ENCODE results near the gene CTDP1. TPM values are rescaled to one million over a fixed set of nuclear protein-coding genes. Genes with fewer than 3 reads are reported as not detected.
"Not testable (repeated sequence)": the region's sequence is repeated elsewhere in the genome, so short reads cannot be mapped to it uniquely, and the experiment has no call there.

CTDP1 gene
- total and polyA plus RNA-seq, 3 experiments from 2014 or later = 31.0 to 38.0 (median 35.3) TPM

DNA sequence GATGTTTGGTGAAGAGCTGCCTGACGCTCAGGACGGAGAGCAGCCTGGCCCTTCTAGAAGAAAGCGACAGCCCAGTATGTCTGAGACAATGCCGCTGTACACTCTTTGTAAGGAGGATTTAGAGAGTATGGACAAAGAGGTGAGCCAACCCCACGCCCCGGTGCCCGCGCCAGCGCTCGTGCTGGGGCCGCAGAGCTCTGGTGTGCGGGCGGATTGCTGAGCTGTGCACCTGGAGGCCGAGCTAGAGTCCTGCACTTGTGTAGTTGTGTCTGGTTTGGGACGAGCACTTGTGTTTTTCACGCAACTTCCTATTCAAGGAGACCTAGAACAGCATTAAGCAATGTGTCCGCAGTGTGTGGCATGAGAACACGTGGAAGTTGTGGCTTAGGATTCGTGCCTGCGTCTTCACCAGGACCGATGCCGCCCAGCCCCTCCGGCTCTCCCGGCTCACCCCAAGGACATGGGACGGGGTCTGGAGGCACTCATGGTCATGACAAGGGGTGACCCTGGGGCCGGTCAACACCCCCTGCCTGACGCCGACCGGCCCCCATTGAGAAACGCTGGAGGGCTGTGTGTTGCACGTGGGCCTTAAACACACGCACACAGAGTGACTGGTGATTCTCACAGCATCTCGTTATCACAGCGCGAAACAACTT lies 49.5 kb downstream of the CTDP1 start:
- peaks cover 20% of the 10 kb centered on the region for H3K9me3 ChIP-seq (ENCODE audit: low read length)
- peaks cover 0 to 20% (median 13%) of the 10 kb centered on the region in 5 donors for H3K9me3 Mint-ChIP-seq
- H3K27ac ChIP-seq (ENCODE audit: low read depth, low read length) = no peak overlapping the region
- H3K27ac Mint-ChIP-seq = no peak overlapping the region
- no peaks in the 10 kb centered on the region for H3K27me3 Mint-ChIP-seq
- peaks cover 35 to 94% (median 70%) of the 10 kb centered on the region in 3 donors for H3K36me3 Mint-ChIP-seq
- peak in 1 of 5 donors; percentile 42 for DNase-seq
- CTCF ChIA-PET = no interaction called here
- H3K4me1 Mint-ChIP-seq = peaks cover 21 to 27% (median 27%) of the 10 kb centered on the region in 3 donors
- no peaks in the 10 kb centered on the region for H3K4me1 ChIP-seq (ENCODE audit: insufficient read depth, low read length)
- H3K36me3 ChIP-seq (ENCODE audit: insufficient read depth, low read length) = peaks cover 48% of the 10 kb centered on the region
- no peak overlapping the region for H3K4me3 ChIP-seq (ENCODE audit: low read length)
- H3K4me3 Mint-ChIP-seq = peak overlapping the region in 1 of 7 donors; percentile 48
- no peaks in the 10 kb centered on the region for H3K27me3 ChIP-seq (ENCODE audit: insufficient read depth, low read length, poor library complexity, severe bottlenecking)
- POLR2A ChIA-PET = no interaction called here

GRCh38 chr18:79729611-79730010 lies 50.0 kb downstream of the CTDP1 start:
- no peak overlapping the region for H3K4me3 ChIP-seq (ENCODE audit: low read length)
- CTCF ChIA-PET = no interaction called here
- peaks cover 20% of the 10 kb centered on the region for H3K9me3 ChIP-seq (ENCODE audit: low read length)
- no peaks in the 10 kb centered on the region for H3K27me3 ChIP-seq (ENCODE audit: insufficient read depth, low read length, poor library complexity, severe bottlenecking)
- H3K9me3 Mint-ChIP-seq = peaks cover 0 to 20% (median 15%) of the 10 kb centered on the region in 5 donors
- peaks cover 48% of the 10 kb centered on the region for H3K36me3 ChIP-seq (ENCODE audit: insufficient read depth, low read length)
- POLR2A ChIA-PET = no interaction called here
- peak in 1 of 5 donors; percentile 32 for DNase-seq
- peak overlapping the region in 3 of 8 donors; percentile 6 to 78 (median 69) for H3K27ac Mint-ChIP-seq
- peaks cover 18 to 23% (median 21%) of the 10 kb centered on the region in 3 donors for H3K4me1 Mint-ChIP-seq
- H3K4me3 Mint-ChIP-seq = no peak overlapping the region
- peaks cover 38 to 94% (median 74%) of the 10 kb centered on the region in 3 donors for H3K36me3 Mint-ChIP-seq
- H3K4me1 ChIP-seq (ENCODE audit: insufficient read depth, low read length) = no peaks in the 10 kb centered on the region
- no peaks in the 10 kb centered on the region for H3K27me3 Mint-ChIP-seq
- no peak overlapping the region for H3K27ac ChIP-seq (ENCODE audit: low read depth, low read length)

DNA sequence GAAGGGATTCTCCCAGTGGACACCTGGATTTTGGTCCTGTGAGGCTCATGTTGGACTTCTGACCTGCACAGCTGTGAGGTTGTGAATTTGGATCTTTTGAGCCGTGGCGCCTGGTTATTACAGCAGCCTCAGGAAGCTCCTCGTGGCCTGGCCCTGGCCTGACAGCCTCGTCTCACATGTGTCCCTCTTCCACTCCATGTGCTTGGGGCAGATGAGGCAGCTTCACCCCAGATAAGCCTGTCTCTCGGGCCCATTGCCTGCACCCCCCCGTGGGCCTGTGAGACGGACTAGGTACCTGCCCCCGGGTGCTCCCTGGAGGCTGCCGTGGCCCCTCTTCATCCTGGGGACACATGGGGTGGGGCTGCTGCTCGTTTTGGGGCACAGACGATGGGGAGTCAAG lies 51.2 kb downstream of the CTDP1 start:
- Mint-ChIP-seq H3K27me3 (no peaks in the 10 kb centered on the region), H3K27ac (no peak overlapping the region), H3K36me3 (peaks cover 31 to 94% (median 72%) of the 10 kb centered on the region in 3 donors), H3K4me3 (peak overlapping the region in 1 of 7 donors; percentile 23), H3K4me1 (peaks cover 7 to 11% (median 9%) of the 10 kb centered on the region in 3 donors), H3K9me3 (peaks cover 0 to 20% (median 15%) of the 10 kb centered on the region in 5 donors)
- Histone ChIP-seq H3K27ac (ENCODE audit: low read depth, low read length) (no peak overlapping the region), H3K27me3 (ENCODE audit: insufficient read depth, low read length, poor library complexity, severe bottlenecking) (no peaks in the 10 kb centered on the region), H3K36me3 (ENCODE audit: insufficient read depth, low read length) (peaks cover 48% of the 10 kb centered on the region), H3K4me3 (ENCODE audit: low read length) (no peak overlapping the region), H3K4me1 (ENCODE audit: insufficient read depth, low read length) (no peaks in the 10 kb centered on the region), H3K9me3 (ENCODE audit: low read length) (peaks cover 20% of the 10 kb centered on the region)
- peak in 1 of 5 donors; percentile 33 for DNase-seq
- POLR2A ChIA-PET = no interaction called here
- CTCF ChIA-PET = no interaction called here

DNA sequence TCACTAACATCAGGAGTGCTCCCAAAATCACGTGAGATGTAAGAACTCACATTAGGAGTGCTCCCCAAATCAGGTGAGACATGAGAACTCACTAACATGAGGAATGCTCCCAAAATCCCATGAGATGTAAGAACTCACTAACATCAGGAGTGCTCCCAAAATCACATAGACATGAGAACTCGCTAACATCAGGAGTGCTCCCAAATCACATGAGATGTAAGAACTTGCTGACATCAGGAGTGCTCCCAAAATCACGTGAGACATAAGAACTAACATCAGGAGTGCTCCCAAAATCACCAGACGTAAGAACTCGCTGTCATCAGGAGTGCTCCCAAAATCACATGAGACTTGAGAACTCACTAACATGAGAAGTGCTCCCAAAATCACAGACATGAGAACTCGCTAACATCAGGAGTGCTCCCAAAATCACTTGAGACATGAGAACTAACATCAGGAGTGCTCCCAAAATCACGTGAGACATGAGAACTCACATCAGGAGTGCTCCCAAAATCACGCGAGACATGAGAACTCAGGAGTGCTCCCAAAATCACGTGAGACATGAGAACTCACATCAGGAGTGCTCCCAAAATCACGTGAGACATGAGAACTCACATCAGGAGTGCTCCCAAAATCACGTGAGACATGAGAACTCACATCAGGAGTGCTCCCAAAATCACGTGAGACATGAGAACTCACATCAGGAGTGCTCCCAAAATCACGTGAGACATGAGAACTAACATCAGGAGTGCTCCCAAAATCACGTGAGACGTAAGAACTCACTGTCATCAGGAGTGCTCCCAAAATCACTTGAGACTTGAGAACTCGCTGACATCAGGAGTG lies 52.5 kb downstream of the CTDP1 start:
- CTCF ChIA-PET, H3K4me1 Mint-ChIP-seq: not testable (repeated sequence)
- H3K36me3 Mint-ChIP-seq = peaks cover 32 to 96% (median 69%) of the 10 kb centered on the region in 3 donors

GRCh38 chr18:79732721-79733025 lies 53.1 kb downstream of the CTDP1 start:
- Histone ChIP-seq H3K36me3 (ENCODE audit: insufficient read depth, low read length) (peaks cover 56% of the 10 kb centered on the region), H3K27me3 (ENCODE audit: insufficient read depth, low read length, poor library complexity, severe bottlenecking) (no peaks in the 10 kb centered on the region), H3K4me1 (ENCODE audit: insufficient read depth, low read length) (no peaks in the 10 kb centered on the region), H3K9me3 (ENCODE audit: low read length) (peaks cover 20% of the 10 kb centered on the region), H3K27ac (ENCODE audit: low read depth, low read length) (no peak overlapping the region), H3K4me3 (ENCODE audit: low read length) (no peak overlapping the region)
- peak overlapping the region in 1 of 8 donors; percentile 54 for H3K27ac Mint-ChIP-seq
- DNase-seq = no peak
- H3K9me3 Mint-ChIP-seq = peaks cover 0 to 18% (median 15%) of the 10 kb centered on the region in 5 donors
- POLR2A ChIA-PET = no interaction called here
- peaks cover 0 to 2% (median under 1%) of the 10 kb centered on the region in 3 donors for H3K4me1 Mint-ChIP-seq
- H3K4me3 Mint-ChIP-seq = no peak overlapping the region
- CTCF ChIA-PET = no interaction called here
- no peaks in the 10 kb centered on the region for H3K27me3 Mint-ChIP-seq
- H3K36me3 Mint-ChIP-seq = peaks cover 33 to 96% (median 71%) of the 10 kb centered on the region in 3 donors

More for the DNA sequence above, 52.5 kb downstream of the CTDP1 start:
- H3K4me3 Mint-ChIP-seq; H3K27me3 Mint-ChIP-seq; DNase-seq; H3K27me3 ChIP-seq (ENCODE audit: insufficient read depth, low read length, poor library complexity, severe bottlenecking); H3K4me1 ChIP-seq (ENCODE audit: insufficient read depth, low read length); POLR2A ChIA-PET; H3K27ac ChIP-seq (ENCODE audit: low read depth, low read length): not testable (repeated sequence)
- Mint-ChIP-seq H3K9me3 (peaks cover 0 to 19% (median 15%) of the 10 kb centered on the region in 5 donors), H3K27ac (peak overlapping the region in 1 of 8 donors; percentile 54)
- Histone ChIP-seq H3K4me3 (ENCODE audit: low read length) (peak overlapping the region; percentile 15), H3K36me3 (ENCODE audit: insufficient read depth, low read length) (peaks cover 51% of the 10 kb centered on the region), H3K9me3 (ENCODE audit: low read length) (peaks cover 20% of the 10 kb centered on the region)

DNA sequence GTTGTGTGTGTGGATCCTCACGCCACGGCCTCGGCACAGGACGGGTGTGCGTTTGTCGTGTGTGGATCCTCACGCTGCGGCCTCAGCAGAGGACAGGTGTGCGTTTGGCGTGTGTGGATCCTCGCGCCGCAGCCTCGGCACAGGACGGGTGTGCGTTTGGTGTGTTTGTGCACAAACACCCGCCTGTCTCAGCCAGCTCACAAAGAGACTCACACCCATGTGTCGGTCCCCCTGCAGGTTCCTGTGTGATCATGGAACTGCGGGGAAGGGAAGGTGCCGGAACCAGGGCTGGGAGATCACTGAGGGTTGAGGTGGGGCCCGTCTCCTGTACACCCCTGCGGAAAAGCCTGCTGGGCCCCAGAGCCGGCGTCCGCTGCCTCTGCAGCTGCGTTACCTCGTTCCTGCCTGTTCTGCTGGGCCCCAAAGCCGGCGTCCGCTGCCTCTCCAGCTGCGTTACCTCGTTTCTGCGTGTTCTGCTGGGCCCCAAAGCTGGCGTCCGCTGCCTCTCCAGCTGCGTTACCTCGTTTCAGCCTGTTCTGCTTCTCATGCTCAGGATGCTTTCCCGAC lies 53.6 kb downstream of the CTDP1 start:
- H3K36me3 Mint-ChIP-seq = peaks cover 32 to 96% (median 67%) of the 10 kb centered on the region in 3 donors
- no peak overlapping the region for H3K4me3 Mint-ChIP-seq
- no peak overlapping the region for H3K4me3 ChIP-seq (ENCODE audit: low read length)
- peak in 1 of 5 donors; percentile 14 for DNase-seq
- H3K27me3 Mint-ChIP-seq = no peaks in the 10 kb centered on the region
- peak overlapping the region in 1 of 8 donors; percentile 2 for H3K27ac Mint-ChIP-seq
- peaks cover 20% of the 10 kb centered on the region for H3K9me3 ChIP-seq (ENCODE audit: low read length)
- H3K9me3 Mint-ChIP-seq = peaks cover 0 to 18% (median 15%) of the 10 kb centered on the region in 5 donors
- H3K4me1 Mint-ChIP-seq = peaks cover 0 to 2% (median 0%) of the 10 kb centered on the region in 3 donors
- H3K27ac ChIP-seq (ENCODE audit: low read depth, low read length) = no peak overlapping the region
- CTCF ChIA-PET = no interaction called here
- no peaks in the 10 kb centered on the region for H3K4me1 ChIP-seq (ENCODE audit: insufficient read depth, low read length)
- POLR2A ChIA-PET = no interaction called here
- H3K36me3 ChIP-seq (ENCODE audit: insufficient read depth, low read length) = peaks cover 59% of the 10 kb centered on the region
- no peaks in the 10 kb centered on the region for H3K27me3 ChIP-seq (ENCODE audit: insufficient read depth, low read length, poor library complexity, severe bottlenecking)

DNA sequence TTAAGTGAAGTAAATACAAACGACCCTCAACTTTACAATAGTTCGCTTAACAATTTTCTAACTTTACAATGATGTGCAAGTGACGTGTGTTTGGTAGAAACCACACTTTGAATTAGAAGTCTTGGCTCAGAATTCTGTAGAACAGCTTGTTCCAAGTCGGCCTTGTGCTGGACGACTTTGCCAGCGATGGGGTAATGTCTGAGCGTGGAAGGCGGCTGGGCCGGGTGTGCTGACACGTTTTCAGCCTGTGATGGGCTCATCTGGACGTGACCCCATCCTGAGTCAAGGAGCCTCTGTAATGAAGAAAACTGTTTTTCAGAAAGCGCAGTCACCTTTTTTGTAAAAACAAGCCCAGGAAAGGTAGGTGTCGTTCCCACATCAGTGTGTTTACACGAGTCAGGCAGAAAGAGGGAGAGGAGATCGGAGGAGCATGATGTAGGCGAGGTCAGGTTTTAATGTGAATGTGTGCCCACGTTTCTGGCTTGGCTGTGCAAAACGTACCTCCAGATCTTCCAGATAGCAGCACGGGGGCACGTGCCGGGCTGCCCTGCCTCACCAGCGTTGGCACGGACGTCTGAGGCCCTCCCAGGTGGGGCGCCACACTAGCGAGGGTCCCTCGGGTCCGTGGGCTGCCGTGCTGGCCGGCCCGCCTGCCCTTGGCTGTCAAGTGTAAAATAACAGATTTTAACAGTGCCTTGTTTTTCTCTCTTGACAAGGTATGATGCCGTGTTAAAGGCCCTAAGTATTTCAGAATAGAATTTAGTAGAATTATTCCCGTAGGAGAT lies 54.6 kb downstream of the CTDP1 start:
- ChIA-PET CTCF (no interaction called here), POLR2A (no interaction called here)
- Histone ChIP-seq H3K9me3 (ENCODE audit: low read length) (peaks cover 20% of the 10 kb centered on the region), H3K36me3 (ENCODE audit: insufficient read depth, low read length) (peaks cover 59% of the 10 kb centered on the region), H3K27ac (ENCODE audit: low read depth, low read length) (no peak overlapping the region), H3K4me1 (ENCODE audit: insufficient read depth, low read length) (no peaks in the 10 kb centered on the region), H3K27me3 (ENCODE audit: insufficient read depth, low read length, poor library complexity, severe bottlenecking) (no peaks in the 10 kb centered on the region), H3K4me3 (ENCODE audit: low read length) (no peak overlapping the region)
- Mint-ChIP-seq H3K9me3 (peaks cover 0 to 18% (median 15%) of the 10 kb centered on the region in 5 donors), H3K27me3 (no peaks in the 10 kb centered on the region), H3K36me3 (peaks cover 32 to 96% (median 57%) of the 10 kb centered on the region in 3 donors), H3K4me1 (peaks cover 0 to 2% (median 0%) of the 10 kb centered on the region in 3 donors), H3K4me3 (no peak overlapping the region), H3K27ac (peak overlapping the region in 1 of 8 donors; percentile 60)
- peak in 1 of 5 donors; percentile 21 for DNase-seq
